ENCODE measurements around the gene VANGL2.

- TF ChIP-seq CTCF (IDR thresholded peaks at IDR 0.05) (no peak), POLR2A (IDR thresholded peaks at IDR 0.05) (no peak)
These were observed 38.6 kb downstream of the VANGL2 start for GRCh38 chr1:160438935-160439334.
